Endothelial cell of umbilical vein (primary cell): ENCODE data around the gene SLC25A24. TPM values are rescaled to one million over a fixed set of nuclear protein-coding genes. Genes with fewer than 3 reads are reported as not detected.

Experiments used
- BruUV-seq: library from RNA; stranded (reverse); fragments of 400-500 nt; replicated peaks from 2 replicates; lab custom pipeline; 2021; lab: Mats Ljungman, UMichigan
- CTCF ChIA-PET: fragments of 300-600, 350-600 bp; sonication (Branson Sonifier 250); formaldehyde crosslinking; loops from one replicate; lab custom pipeline; 2021; ENCODE audit warnings: antibody characterized with exemption, inconsistent platforms; lab: Charles Lee
- POLR2A ChIA-PET: fragments of 300-600, 350-600 bp; sonication (Branson Sonifier 250); formaldehyde crosslinking; loops from one replicate; lab custom pipeline; 2021; ENCODE audit warnings: antibody characterized with exemption, inconsistent platforms; lab: Charles Lee
- DNase-seq: peaks from one replicate; pipeline ENCODE4 v3.0.0-alpha.2; 2011; ENCODE audit warnings: low read depth, low spot score
- FAIRE-seq: peaks from 2 replicates; lab custom pipeline; 2011; peaks lifted over from hg19 to GRCh38; lab: Jason Lieb, UNC
- H2AFZ ChIP-seq: 2 replicates; pipeline ENCODE4 v1.6.0; 2012; ENCODE audit warnings: low read depth, low read length, control low read depth, inconsistent platforms
- H3K27ac ChIP-seq: 2 replicates; pipeline ENCODE4 v1.5.1; 2011; ENCODE audit warnings: low read depth, mild to moderate bottlenecking, control low read depth, low read length, moderate library complexity; ENCODE audit not compliant: insufficient read depth
- H3K27me3 ChIP-seq, 2 experiments: 2 replicates each; pipeline versions ENCODE4 v1.6.0 to v1.6.1; 2011; ENCODE audit warnings: low read length in 2 of 2, mixed read lengths in 1 of 2; ENCODE audit not compliant: control insufficient read depth in 2 of 2, insufficient read depth in 2 of 2
- H3K36me3 ChIP-seq, 2 experiments: 2 replicates in 1 of 2; 3 replicates in 1 of 2; pipeline ENCODE4 v1.5.1; 2011; ENCODE audit warnings: low read length in 2 of 2, mild to moderate bottlenecking in 1 of 2, moderate library complexity in 1 of 2; ENCODE audit not compliant: control insufficient read depth in 2 of 2, insufficient read depth in 2 of 2; ENCODE audit errors: extremely low read depth in 1 of 2
- H3K4me1 ChIP-seq: 3 replicates; pipeline ENCODE4 v1.5.1; 2011; ENCODE audit warnings: mild to moderate bottlenecking, low read length; ENCODE audit not compliant: control insufficient read depth, insufficient read depth; ENCODE audit errors: extremely low read depth
- H3K4me2 ChIP-seq: 2 replicates; pipeline ENCODE4 v1.6.1; 2011; ENCODE audit warnings: low read length, control low read depth, mixed read lengths; ENCODE audit not compliant: insufficient read depth
- H3K4me3 ChIP-seq, 3 experiments: fragments of 200-600 bp in 1 of 3; sonication (generic), shearing (Covaris generic) in 1 of 3; replicated peaks in 1 of 3; 2 replicates each; pipeline ENCODE4 v1.5.1; 2011 to 2016; ENCODE audit warnings: control low read depth in 3 of 3, low read length in 3 of 3, mild to moderate bottlenecking in 2 of 3, inconsistent platforms in 1 of 3, low read depth in 1 of 3, moderate library complexity in 1 of 3; ENCODE audit not compliant: insufficient read depth in 1 of 3
- H3K79me2 ChIP-seq: 2 replicates; pipeline ENCODE4 v1.6.0; 2012; ENCODE audit warnings: low read length, inconsistent platforms; ENCODE audit not compliant: control insufficient read depth, insufficient read depth
- H3K9ac ChIP-seq: replicated peaks from 2 replicates; pipeline ENCODE3; 2011; ENCODE audit warnings: low read length, control low read depth; ENCODE audit not compliant: insufficient read depth; ENCODE audit errors: extremely low read depth
- H3K9me1 ChIP-seq: replicated peaks from 3 replicates; pipeline ENCODE4 v1.6.0; 2011; ENCODE audit warnings: mild to moderate bottlenecking, low read length; ENCODE audit not compliant: control insufficient read depth, insufficient read depth; ENCODE audit errors: extremely low read depth
- H3K9me3 ChIP-seq: replicated peaks from 2 replicates; pipeline ENCODE4 v1.5.1; 2012; ENCODE audit warnings: low read length, inconsistent platforms; ENCODE audit not compliant: control insufficient read depth, insufficient read depth
- H4K20me1 ChIP-seq: replicated peaks from 2 replicates; pipeline ENCODE3; 2011; ENCODE audit warnings: mild to moderate bottlenecking, low read length; ENCODE audit not compliant: control insufficient read depth, insufficient read depth; ENCODE audit errors: extremely low read depth
- EZH2 ChIP-seq: IDR thresholded peaks from 2 replicates; pipeline ENCODE4 v1.6.1; 2012; ENCODE audit warnings: borderline replicate concordance, low read depth, mild to moderate bottlenecking, moderate library complexity, low read length, inconsistent platforms; ENCODE audit not compliant: severe bottlenecking
- FOS ChIP-seq: IDR thresholded peaks from 2 replicates; pipeline ENCODE4 v1.6.1; 2011; ENCODE audit warnings: mild to moderate bottlenecking, low read length, moderate library complexity, borderline replicate concordance; ENCODE audit not compliant: insufficient read depth
- GATA2 ChIP-seq: IDR thresholded peaks from 2 replicates; pipeline ENCODE4 v1.7.0; 2011; ENCODE audit warnings: low read depth, mild to moderate bottlenecking, moderate library complexity, mixed read lengths, low read length; ENCODE audit not compliant: insufficient read length, insufficient read depth
- JUN ChIP-seq: IDR thresholded peaks from 2 replicates; pipeline ENCODE4 v1.6.1; 2011; ENCODE audit warnings: borderline replicate concordance, low read depth; ENCODE audit not compliant: insufficient read length, insufficient read depth
- MYC ChIP-seq: IDR thresholded peaks from one replicate; pipeline ENCODE4 v1.6.1; 2011; ENCODE audit warnings: mild to moderate bottlenecking, low read depth, low read length
- POLR2A ChIP-seq: IDR thresholded peaks from 2 replicates; pipeline ENCODE4 v1.6.1; 2012; ENCODE audit warnings: low read depth, mild to moderate bottlenecking, control low read depth, low read length
- POLR2AphosphoS5 ChIP-seq: IDR thresholded peaks from 2 replicates; pipeline ENCODE4 v1.6.1; 2012; ENCODE audit warnings: low read depth, mild to moderate bottlenecking, control low read depth, low read length, moderate library complexity; ENCODE audit not compliant: insufficient read depth
- dilution Hi-C: fragments of 300-500 bp; cut with MboI; formaldehyde crosslinking; loops from one replicate; pipeline ENCODE4 v1.15.0; 2019; ENCODE audit warnings: low sequenced_read_pairs; ENCODE audit not compliant: extremely low pct_ligation_motif_present
- intact Hi-C: fragments of 100-400 bp; cut with micrococcal nuclease; formaldehyde crosslinking; loops from one replicate; pipeline ENCODE4 v1.10.0; 2022
- polyA plus RNA-seq, 4 experiments: library from polyadenylated mRNA; depleted of rRNA in 3 of 4; stranded (reverse) in 3 of 4; unstranded in 1 of 4; fragments of >200 nt; gene quantifications; 2 replicates each; pipeline versions ENCODE4 v1.2.1 to v1.2.3, GENCODE V29; 2011 to 2012; ENCODE audit warnings: missing spikeins in 1 of 4
- total RNA-seq: library from RNA; stranded (reverse); gene quantifications from 2 replicates; pipeline ENCODE4 v1.2.3, GENCODE V29; 2021
- TF ChIP-seq, protein P1 (sequence below), 2 donors: IDR thresholded peaks; 1 replicate in 1 of 2; 2 replicates in 1 of 2; pipeline ENCODE4 v1.5.1; 2011; ENCODE audit warnings: low read length in 2 of 2, mild to moderate bottlenecking in 2 of 2, moderate library complexity in 2 of 2, control low read depth in 1 of 2, inconsistent platforms in 1 of 2, low read depth in 1 of 2; ENCODE audit not compliant: insufficient read depth in 1 of 2; ENCODE audit errors: extremely low read depth in 1 of 2
- TF ChIP-seq, protein P2 (sequence below): IDR thresholded peaks from 2 replicates; pipeline ENCODE4 v1.6.1; 2011; ENCODE audit not compliant: insufficient read depth, insufficient read length

The SLC25A24 gene
- total and polyA plus RNA-seq, 2 donors (not counting 3 experiments of a cell fraction or from before 2014, with no cell fraction given): 16.9 to 45.8 TPM

DNA sequence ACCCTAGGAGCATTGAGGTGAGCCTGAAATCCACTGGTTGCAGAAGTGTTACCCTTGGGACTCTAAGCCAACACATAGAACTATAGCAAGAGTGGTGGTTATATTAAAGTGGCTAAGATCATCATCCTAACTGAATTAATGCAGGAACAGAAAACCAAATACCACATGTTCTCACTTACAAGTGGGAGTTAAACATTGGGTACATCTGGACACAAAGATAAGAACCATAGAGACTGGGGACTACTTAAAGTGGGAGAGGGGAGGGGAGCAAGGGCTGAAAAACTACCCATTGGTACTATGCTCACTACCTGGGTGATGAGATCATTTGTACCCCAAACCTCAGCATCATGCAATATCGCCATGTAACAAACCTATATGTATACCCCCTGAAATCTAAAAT is 100.0 kb downstream of the SLC25A24 start:
- H3K9ac ChIP-seq: no peak overlapping the region
- H3K4me1 ChIP-seq: no peaks in the 10 kb centered on the region
- FAIRE-seq (no peak), DNase-seq (no peak)
- intact Hi-C loops: no loop called here
- H3K4me3 ChIP-seq: no peak overlapping the region
- ChIA-PET CTCF (no interaction called here), POLR2A (no interaction called here)
- no peaks in the 10 kb centered on the region for H3K9me3 ChIP-seq
- no peaks in the 10 kb centered on the region for H4K20me1 ChIP-seq
- TF ChIP-seq JUN: no peak
- no peak for TF ChIP-seq FOS
- TF ChIP-seq MYC: no peak
- TF ChIP-seq POLR2AphosphoS5: no peak
- TF ChIP-seq, protein P1, sequence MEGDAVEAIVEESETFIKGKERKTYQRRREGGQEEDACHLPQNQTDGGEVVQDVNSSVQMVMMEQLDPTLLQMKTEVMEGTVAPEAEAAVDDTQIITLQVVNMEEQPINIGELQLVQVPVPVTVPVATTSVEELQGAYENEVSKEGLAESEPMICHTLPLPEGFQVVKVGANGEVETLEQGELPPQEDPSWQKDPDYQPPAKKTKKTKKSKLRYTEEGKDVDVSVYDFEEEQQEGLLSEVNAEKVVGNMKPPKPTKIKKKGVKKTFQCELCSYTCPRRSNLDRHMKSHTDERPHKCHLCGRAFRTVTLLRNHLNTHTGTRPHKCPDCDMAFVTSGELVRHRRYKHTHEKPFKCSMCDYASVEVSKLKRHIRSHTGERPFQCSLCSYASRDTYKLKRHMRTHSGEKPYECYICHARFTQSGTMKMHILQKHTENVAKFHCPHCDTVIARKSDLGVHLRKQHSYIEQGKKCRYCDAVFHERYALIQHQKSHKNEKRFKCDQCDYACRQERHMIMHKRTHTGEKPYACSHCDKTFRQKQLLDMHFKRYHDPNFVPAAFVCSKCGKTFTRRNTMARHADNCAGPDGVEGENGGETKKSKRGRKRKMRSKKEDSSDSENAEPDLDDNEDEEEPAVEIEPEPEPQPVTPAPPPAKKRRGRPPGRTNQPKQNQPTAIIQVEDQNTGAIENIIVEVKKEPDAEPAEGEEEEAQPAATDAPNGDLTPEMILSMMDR (IDR thresholded peaks at IDR 0.05; ENCODE audit: extremely low read depth in 1 of 2, insufficient read depth in 1 of 2, low read depth in 1 of 2, low read length in 2 of 2): no peak
- no peak for TF ChIP-seq POLR2A
- TF ChIP-seq, protein P2, sequence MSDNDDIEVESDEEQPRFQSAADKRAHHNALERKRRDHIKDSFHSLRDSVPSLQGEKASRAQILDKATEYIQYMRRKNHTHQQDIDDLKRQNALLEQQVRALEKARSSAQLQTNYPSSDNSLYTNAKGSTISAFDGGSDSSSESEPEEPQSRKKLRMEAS: no peak
- TF ChIP-seq GATA2: no peak
- TF ChIP-seq EZH2: no peak
- H3K27me3 ChIP-seq: no peaks in the 10 kb centered on the region
- H3K27ac ChIP-seq: no peak overlapping the region
- no peak overlapping the region for H2AFZ ChIP-seq
- no peaks in the 10 kb centered on the region for H3K9me1 ChIP-seq
- H3K4me2 ChIP-seq: no peak overlapping the region
- dilution Hi-C loops: no loop called here
- no TSS peak for BruUV-seq
- H3K36me3 ChIP-seq: no peaks in the 10 kb centered on the region
- no peaks in the 10 kb centered on the region for H3K79me2 ChIP-seq
